Measurements from ENCODE around the gene LPCAT4. TPM values are rescaled to one million over a fixed set of nuclear protein-coding genes. Genes with fewer than 3 reads are reported as not detected.
A peak's percentile ranks its signal among the peaks of the same experiment; 100 is the strongest.

LPCAT4 gene
- total RNA-seq, 1 experiment from 2014 or later: 77.1 TPM

DNA sequence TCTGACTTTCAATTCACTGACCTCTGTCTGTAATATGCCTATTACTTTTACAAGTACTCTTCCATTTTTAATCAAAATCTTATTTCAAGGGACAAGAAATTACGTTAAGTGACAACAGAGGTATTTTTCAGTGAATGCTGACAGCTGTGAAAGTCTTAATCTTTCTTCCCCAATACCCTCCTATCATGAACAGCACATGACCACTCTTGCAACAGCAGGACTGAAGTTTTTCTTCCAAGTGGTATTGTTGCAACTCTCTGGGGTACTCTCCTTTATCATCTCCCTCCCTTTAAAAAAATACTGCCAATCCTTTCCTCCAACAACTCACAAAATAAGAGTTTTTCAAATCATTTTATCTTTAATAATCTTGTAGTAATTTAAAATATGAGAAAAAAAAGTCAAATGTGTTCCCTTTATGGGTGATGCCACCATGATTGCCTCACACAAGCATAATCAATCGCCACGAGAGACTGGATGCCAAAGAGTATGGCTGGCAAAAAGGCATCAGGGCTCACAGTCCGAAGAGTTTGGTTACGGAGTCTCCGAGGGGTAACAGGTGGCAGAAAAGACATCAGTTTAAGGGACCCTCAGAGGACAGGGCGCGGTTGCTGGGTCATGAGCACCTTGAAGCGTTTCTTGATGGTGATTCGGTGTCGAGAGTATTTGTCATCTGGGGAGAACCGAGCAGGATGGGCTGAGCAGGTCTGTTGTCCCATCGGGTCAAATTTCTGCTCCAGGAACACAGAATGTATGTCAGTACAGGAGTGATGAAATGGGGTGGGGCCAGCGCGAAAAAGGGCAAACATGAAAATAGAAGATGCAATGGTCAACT lies 25.4 kb downstream of the LPCAT4 start:
- no peaks in the 10 kb centered on the region for H4K20me1 ChIP-seq (ENCODE audit: insufficient read depth)
- ATAC-seq (no peak), DNase-seq (ENCODE audit: low read depth, low spot score) (no peak)
- TSS peak; percentile 78 for BruUV-seq (replicated peaks)
- H3K27me3 ChIP-seq (ENCODE audit: insufficient read depth, low read length): no peaks in the 10 kb centered on the region
- ChIA-PET RAD21 (ENCODE audit: low non-redundant PET in 1 of 2, low total read pairs in 2 of 2, uncharacterized antibody in 2 of 2, unreplicated experiment in 2 of 2) (no interaction called here), POLR2A (no interaction called here), CTCF (no interaction called here)
- no peak overlapping the region for H2AFZ ChIP-seq (ENCODE audit: low read depth, low read length, poor library complexity, severe bottlenecking)
- H3K9me2 ChIP-seq (ENCODE audit: insufficient read depth): no peaks in the 10 kb centered on the region
- H3K79me2 ChIP-seq (ENCODE audit: insufficient read depth, low read length): peaks cover 41% of the 10 kb centered on the region
- intact Hi-C loops (cut with micrococcal nuclease): loop anchor here (2.0 kb wide), 1 partner anchor 15 kb away; no protein-coding TSS in a partner anchor
- H3K9me3 ChIP-seq (ENCODE audit: control insufficient read depth in 1 of 2, insufficient read depth in 1 of 2, low read depth in 1 of 2, low read length in 2 of 2): no peaks in the 10 kb centered on the region
- TF ChIP-seq, protein P1, sequence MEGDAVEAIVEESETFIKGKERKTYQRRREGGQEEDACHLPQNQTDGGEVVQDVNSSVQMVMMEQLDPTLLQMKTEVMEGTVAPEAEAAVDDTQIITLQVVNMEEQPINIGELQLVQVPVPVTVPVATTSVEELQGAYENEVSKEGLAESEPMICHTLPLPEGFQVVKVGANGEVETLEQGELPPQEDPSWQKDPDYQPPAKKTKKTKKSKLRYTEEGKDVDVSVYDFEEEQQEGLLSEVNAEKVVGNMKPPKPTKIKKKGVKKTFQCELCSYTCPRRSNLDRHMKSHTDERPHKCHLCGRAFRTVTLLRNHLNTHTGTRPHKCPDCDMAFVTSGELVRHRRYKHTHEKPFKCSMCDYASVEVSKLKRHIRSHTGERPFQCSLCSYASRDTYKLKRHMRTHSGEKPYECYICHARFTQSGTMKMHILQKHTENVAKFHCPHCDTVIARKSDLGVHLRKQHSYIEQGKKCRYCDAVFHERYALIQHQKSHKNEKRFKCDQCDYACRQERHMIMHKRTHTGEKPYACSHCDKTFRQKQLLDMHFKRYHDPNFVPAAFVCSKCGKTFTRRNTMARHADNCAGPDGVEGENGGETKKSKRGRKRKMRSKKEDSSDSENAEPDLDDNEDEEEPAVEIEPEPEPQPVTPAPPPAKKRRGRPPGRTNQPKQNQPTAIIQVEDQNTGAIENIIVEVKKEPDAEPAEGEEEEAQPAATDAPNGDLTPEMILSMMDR (IDR thresholded peaks at IDR 0.05 in 2 of 3, conservative IDR thresholded peaks at IDR 0.05 in 1 of 3; ENCODE audit: borderline replicate concordance in 1 of 3, insufficient read depth in 1 of 3, low read depth in 2 of 3, low read length in 2 of 3): no peak
- TF ChIP-seq SRF (IDR thresholded peaks at IDR 0.05; ENCODE audit: low read depth) (no peak), POLR2AphosphoS5 (IDR thresholded peaks at IDR 0.05; ENCODE audit: low read depth, low read length) (no peak), EGR1 (IDR thresholded peaks at IDR 0.05; ENCODE audit: low read depth) (no peak), FOSL1 (IDR thresholded peaks at IDR 0.05; ENCODE audit: low read depth) (no peak)
- TF ChIP-seq, protein P2, sequence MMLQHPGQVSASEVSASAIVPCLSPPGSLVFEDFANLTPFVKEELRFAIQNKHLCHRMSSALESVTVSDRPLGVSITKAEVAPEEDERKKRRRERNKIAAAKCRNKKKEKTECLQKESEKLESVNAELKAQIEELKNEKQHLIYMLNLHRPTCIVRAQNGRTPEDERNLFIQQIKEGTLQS (IDR thresholded peaks at IDR 0.05): no peak
- peak overlapping the region; percentile 86 for H3K9ac ChIP-seq (ENCODE audit: low read length)
- peak overlapping the region; percentile 85 for H3K4me2 ChIP-seq (ENCODE audit: low read length)
- peaks cover 10 to 35% of the 10 kb centered on the region in 2 experiments; a peak in 3 of 4 replicates for H3K4me1 ChIP-seq (ENCODE audit: control insufficient read depth in 1 of 2, insufficient read depth in 2 of 2, low read length in 2 of 2)
- peaks cover 20 to 32% of the 10 kb centered on the region in 2 experiments for H3K36me3 ChIP-seq (ENCODE audit: control insufficient read depth in 1 of 2, insufficient read depth in 2 of 2, low read length in 2 of 2)
- H3K27ac ChIP-seq (ENCODE audit: low read depth, low read length): peak overlapping the region; percentile 72
- H3K4me3 ChIP-seq (replicated peaks in 1 of 2; ENCODE audit: low read depth in 1 of 2, low read length in 2 of 2): peak overlapping the region; percentile 79 to 96
